Small intestine (tissue), 7 donors: ENCODE measurements around the gene MAST2. TPM values are rescaled to one million over a fixed set of nuclear protein-coding genes. Genes with fewer than 3 reads are reported as not detected.

Experiments
- DNase-seq, 2 donors: peaks; one replicate each; pipeline versions ENCODE4 v3.0.0 to v3.0.0-alpha.2; 2013
- FAIRE-seq: peaks from 2 replicates; lab custom pipeline; 2012; peaks lifted over from hg19 to GRCh38; lab: Jason Lieb, UNC
- H3K27ac ChIP-seq, 3 donors: one replicate each; pipeline ENCODE4 v1.5.1; 2013; ENCODE audit warnings: low read length in 2 of 3, mild to moderate bottlenecking in 2 of 3, control low read depth in 1 of 3, inconsistent platforms in 1 of 3, low read depth in 1 of 3, moderate library complexity in 1 of 3
- H3K27me3 ChIP-seq, 3 donors: one replicate each; pipeline ENCODE4 v1.6.1; 2013; ENCODE audit warnings: low read length in 3 of 3, inconsistent platforms in 1 of 3; ENCODE audit not compliant: control insufficient read depth in 3 of 3, insufficient read depth in 3 of 3
- H3K36me3 ChIP-seq, 3 donors: one replicate each; pipeline ENCODE4 v1.6.1; 2013; ENCODE audit warnings: low read length in 3 of 3, inconsistent platforms in 1 of 3, low read depth in 1 of 3, mild to moderate bottlenecking in 1 of 3, moderate library complexity in 1 of 3; ENCODE audit not compliant: control insufficient read depth in 3 of 3, insufficient read depth in 2 of 3
- H3K4me1 ChIP-seq, 3 donors: one replicate each; pipeline ENCODE4 v1.6.1; 2013; ENCODE audit warnings: low read length in 2 of 3, inconsistent platforms in 1 of 3, low read depth in 1 of 3, mild to moderate bottlenecking in 1 of 3, moderate library complexity in 1 of 3; ENCODE audit not compliant: control insufficient read depth in 3 of 3, insufficient read depth in 2 of 3
- H3K4me3 ChIP-seq, 3 donors: one replicate each; pipeline ENCODE4 v1.5.1; 2013; ENCODE audit warnings: low read length in 3 of 3, control low read depth in 1 of 3, inconsistent platforms in 1 of 3, low read depth in 1 of 3, mild to moderate bottlenecking in 1 of 3, moderate library complexity in 1 of 3
- H3K9me3 ChIP-seq, 2 donors: one replicate each; pipeline ENCODE4 v1.6.1; 2013; ENCODE audit warnings: low read depth in 1 of 2, low read length in 1 of 2; ENCODE audit not compliant: control insufficient read depth in 2 of 2, insufficient read depth in 1 of 2
- whole genome bisulfite sequencing, 3 donors: extraction: QIAGEN DNeasy Blood & Tissue Kit; methylation state at CpG; one replicate each; pipeline ENCODE4 v1.1.7; 2013; 5-methylcytosine and 5-hydroxymethylcytosine counted together
- polyA plus RNA-seq, 4 donors: library from polyadenylated mRNA; stranded (reverse) in 3 of 4; unstranded in 1 of 4; fragments of 200-250 nt in 3 of 4; fragments of 120-200 nt in 1 of 4; gene quantifications; one replicate each; pipeline versions ENCODE4 v1.2.1 to v1.2.3, GENCODE V29; 2013
- donor health status: healthy with polysubstance abuse.
- donor health status: control.
- donor health status: control.
- donor health status: Bipolar disorder and iron deficiency.
- donor health status: healthy.

The MAST2 gene
- polyA plus RNA-seq, 4 donors, result 23.3 to 70.2 (median 41.8) TPM

DNA sequence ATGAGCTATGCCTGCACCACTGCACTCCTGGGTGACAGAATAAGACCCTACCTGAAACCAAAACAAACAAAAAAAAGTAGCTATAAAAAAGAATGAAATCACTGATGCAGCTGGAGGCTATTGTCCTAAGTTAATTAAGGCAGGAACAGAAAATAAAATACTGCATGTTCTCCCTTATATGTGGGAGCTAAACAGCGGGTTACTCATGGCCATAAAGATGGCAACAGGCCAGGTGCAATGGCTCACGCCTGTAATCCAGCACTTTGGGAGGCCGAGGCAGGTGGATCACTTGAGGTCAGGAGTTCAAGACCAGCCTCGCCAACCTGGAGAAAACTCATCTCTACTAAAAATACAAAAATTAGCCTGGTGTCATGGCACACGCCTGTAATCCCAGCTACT lies 176.4 kb downstream of the MAST2 start:
- peak overlapping the region; percentile 58 to 84 (median 78) for H3K27ac ChIP-seq

DNA sequence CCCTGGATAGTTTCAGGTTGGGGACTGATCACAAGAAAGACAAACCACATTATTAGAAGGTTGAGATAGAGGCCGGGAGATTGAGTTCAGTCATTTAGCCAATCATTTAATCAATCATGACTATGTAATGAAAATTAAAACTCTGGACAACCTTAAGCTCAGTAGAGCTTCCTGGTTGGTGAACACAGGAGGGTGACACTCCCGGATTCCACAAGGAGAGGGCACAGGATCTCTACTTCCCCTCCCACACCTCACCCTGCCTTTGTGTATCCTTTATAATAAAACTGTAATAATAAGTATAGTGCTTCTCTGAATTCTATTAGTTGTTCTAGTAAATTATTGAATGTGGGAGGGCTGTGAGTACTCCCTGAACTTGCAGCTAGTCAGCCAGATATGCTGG lies 178.9 kb downstream of the MAST2 start:
- FAIRE-seq, result no peak
- WGBS, 3 donors, result 14 to 64% (median 40%) methylated on average over 2 of the region's 2 CpGs

More for the DNA sequence above, 176.4 kb downstream of the MAST2 start:
- Histone ChIP-seq H3K36me3 (peaks cover 0 to 12% (median 0%) of the 10 kb centered on the region in 3 donors), H3K9me3 (peaks cover 0 to 14% of the 10 kb centered on the region in 2 donors), H3K27me3 (no peaks in the 10 kb centered on the region), H3K4me1 (peaks cover 3 to 33% (median 4%) of the 10 kb centered on the region in 3 donors), H3K4me3 (no peak overlapping the region)
- WGBS, 3 donors, result 40 to 70% (median 47%) methylated on average over 5 of the region's 5 CpGs
- FAIRE-seq, result no peak
- DNase-seq, result peak in 1 of 2 donors; percentile 66

GRCh38 chr1:45983967-45984366 lies 180.6 kb downstream of the MAST2 start:
- H3K27ac ChIP-seq, result no peak overlapping the region
- H3K9me3 ChIP-seq, result peaks cover 0 to 11% of the 10 kb centered on the region in 2 donors
- DNase-seq (no peak), FAIRE-seq (no peak)
- H3K27me3 ChIP-seq, result no peaks in the 10 kb centered on the region
- H3K4me3 ChIP-seq, result no peak overlapping the region
- peaks cover 2 to 17% (median 3%) of the 10 kb centered on the region in 3 donors for H3K4me1 ChIP-seq
- peaks cover 0 to 15% (median 0%) of the 10 kb centered on the region in 3 donors for H3K36me3 ChIP-seq

More for the DNA sequence above, 178.9 kb downstream of the MAST2 start:
- peak overlapping the region in 2 of 3 donors; percentile 12 to 32 for H3K27ac ChIP-seq
- no peaks in the 10 kb centered on the region for H3K27me3 ChIP-seq
- peak; percentile 21 to 48 for DNase-seq
- H3K4me3 ChIP-seq, result no peak overlapping the region
- H3K9me3 ChIP-seq, result peaks cover 0 to 14% of the 10 kb centered on the region in 2 donors
- H3K36me3 ChIP-seq, result peaks cover 0 to 14% (median 0%) of the 10 kb centered on the region in 3 donors
- H3K4me1 ChIP-seq, result peaks cover 2 to 21% (median 3%) of the 10 kb centered on the region in 3 donors

GRCh38 chr1:45987204-45987603 lies 183.8 kb downstream of the MAST2 start:
- Histone ChIP-seq H3K27me3 (no peaks in the 10 kb centered on the region), H3K36me3 (peaks cover 0 to 14% (median 0%) of the 10 kb centered on the region in 3 donors), H3K4me1 (peaks cover 0 to 6% (median 0%) of the 10 kb centered on the region in 3 donors), H3K27ac (no peak overlapping the region), H3K4me3 (no peak overlapping the region), H3K9me3 (peaks cover 0 to 4% of the 10 kb centered on the region in 2 donors)
- WGBS, 3 donors, result 93 to 98% (median 95%) methylated on average over 4 of the region's 4 CpGs
- FAIRE-seq, result no peak
- no peak for DNase-seq

DNA sequence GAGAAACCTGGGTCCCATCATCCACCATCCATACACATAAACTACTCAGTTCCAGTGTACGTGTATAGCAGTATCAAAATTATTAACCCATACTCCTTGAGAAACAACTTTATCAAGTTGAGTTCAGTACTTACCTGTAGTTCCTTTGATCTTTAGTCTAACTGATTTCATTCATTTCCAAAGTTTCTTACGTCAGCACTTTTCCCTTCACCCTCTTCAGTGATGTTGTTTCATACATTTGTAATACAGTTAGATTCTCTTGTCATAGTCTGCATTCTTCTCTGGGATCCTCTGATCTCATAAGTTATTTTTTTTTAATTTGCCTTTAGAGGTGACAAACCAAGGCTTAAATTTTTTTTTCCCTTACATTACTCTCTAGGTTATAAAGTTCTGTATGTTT lies 185.8 kb downstream of the MAST2 start:
- H3K4me1 ChIP-seq, result peaks cover 0 to 3% (median 0%) of the 10 kb centered on the region in 3 donors
- 89 to 92% (median 90%) methylated on average over 2 of the region's 2 CpGs for WGBS, 3 donors
- DNase-seq (no peak), FAIRE-seq (no peak)
- no peak overlapping the region for H3K4me3 ChIP-seq
- H3K36me3 ChIP-seq, result peaks cover 0 to 13% (median 0%) of the 10 kb centered on the region in 3 donors
- no peaks in the 10 kb centered on the region for H3K27me3 ChIP-seq
- peaks cover 0 to 4% of the 10 kb centered on the region in 2 donors for H3K9me3 ChIP-seq
- no peak overlapping the region for H3K27ac ChIP-seq

DNA sequence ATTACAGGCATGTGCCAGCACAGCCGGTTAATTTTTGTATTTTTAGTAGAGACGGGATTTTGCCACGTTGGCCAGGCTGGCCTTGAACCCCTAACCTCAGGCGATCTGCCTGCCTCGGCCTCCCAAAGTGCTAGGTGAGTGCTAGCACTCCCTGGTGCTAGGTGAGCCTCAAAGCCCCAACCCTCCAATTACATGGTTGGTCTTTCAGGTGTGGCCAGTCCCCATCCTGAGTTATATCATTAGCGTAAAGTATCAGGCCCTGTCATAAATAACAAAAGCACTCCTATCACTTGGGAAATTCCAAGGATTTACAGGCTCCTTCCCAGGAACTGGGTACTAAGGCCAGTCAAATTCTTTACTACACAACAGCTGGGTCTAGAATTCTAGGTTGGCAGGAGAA lies 191.0 kb downstream of the MAST2 start:
- no peak overlapping the region for H3K27ac ChIP-seq
- FAIRE-seq (no peak), DNase-seq (no peak)
- WGBS, 3 donors, result 92 to 97% (median 95%) methylated on average over 6 of the region's 6 CpGs
- no peak overlapping the region for H3K4me3 ChIP-seq
- H3K4me1 ChIP-seq, result peaks cover 0 to 3% (median 0%) of the 10 kb centered on the region in 3 donors
- no peaks in the 10 kb centered on the region for H3K27me3 ChIP-seq
- H3K36me3 ChIP-seq, result peaks cover 0 to 5% (median 0%) of the 10 kb centered on the region in 3 donors
- peaks cover 0 to 4% of the 10 kb centered on the region in 2 donors for H3K9me3 ChIP-seq

GRCh38 chr1:45995298-45995697 lies 191.9 kb downstream of the MAST2 start:
- Histone ChIP-seq H3K36me3 (peaks cover 0 to 8% (median 0%) of the 10 kb centered on the region in 3 donors), H3K4me3 (no peak overlapping the region), H3K4me1 (peaks cover 0 to 3% (median 0%) of the 10 kb centered on the region in 3 donors), H3K27ac (no peak overlapping the region), H3K9me3 (peaks cover 0 to 4% of the 10 kb centered on the region in 2 donors), H3K27me3 (no peaks in the 10 kb centered on the region)
- 87 to 91% (median 91%) methylated on average over 8 of the region's 8 CpGs for WGBS, 3 donors
- no peak for FAIRE-seq
- no peak for DNase-seq

DNA sequence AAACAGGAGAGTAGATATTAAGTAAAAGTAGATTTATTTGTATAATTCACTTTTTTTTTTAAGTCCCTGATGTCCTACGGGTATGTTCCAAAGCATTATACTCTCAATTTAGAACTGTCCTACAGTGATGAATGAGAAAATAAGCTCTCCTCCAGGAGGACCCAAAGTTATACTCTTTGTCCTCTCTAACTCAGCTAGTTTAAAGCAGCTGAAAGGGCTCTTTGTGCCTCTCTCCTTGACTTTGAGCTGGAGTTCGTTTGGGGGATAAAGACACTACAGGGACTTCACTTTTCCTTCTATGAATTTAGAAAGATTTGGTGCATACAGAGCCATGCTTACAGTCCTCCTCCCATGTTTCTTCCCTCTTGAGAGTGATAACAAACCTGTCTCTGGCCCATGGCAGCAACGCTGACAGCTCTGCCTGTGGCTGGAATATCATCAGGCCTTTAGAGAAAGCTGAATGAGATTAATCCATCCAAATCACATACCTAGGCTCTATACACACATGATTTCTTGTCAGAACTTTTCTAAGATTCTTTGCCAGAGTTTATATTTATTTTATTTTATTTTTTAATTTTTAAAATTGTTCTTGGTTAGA lies 194.7 kb downstream of the MAST2 start:
- no peak for FAIRE-seq
- Histone ChIP-seq H3K4me3 (no peak overlapping the region), H3K27me3 (no peaks in the 10 kb centered on the region)

More for the DNA sequence above, 194.7 kb downstream of the MAST2 start:
- no peak for DNase-seq
- H3K27ac ChIP-seq, result no peak overlapping the region
- WGBS, 3 donors, result 57 to 75% (median 70%) methylated on average over 3 of the region's 3 CpGs
- peaks cover 0 to 10% (median 0%) of the 10 kb centered on the region in 3 donors for H3K36me3 ChIP-seq
- H3K4me1 ChIP-seq, result peaks cover 0 to 3% (median 0%) of the 10 kb centered on the region in 3 donors
- H3K9me3 ChIP-seq, result no peaks in the 10 kb centered on the region
